B cell (primary cell): ENCODE data around the gene PPP2R2C. TPM values are rescaled to one million over a fixed set of nuclear protein-coding genes. Genes with fewer than 3 reads are reported as not detected.

Experiments used
- ATAC-seq: fragments of 200-7000 bp; cut with Tn5 transposase; one replicate; pipeline ENCODE4 v1.10.0; 2021; ENCODE audit warnings: low read depth, mild to moderate bottlenecking, moderate number of reproducible peaks, moderate library complexity
- CTCF ChIA-PET: fragments of 350-600 bp; sonication (Branson Sonifier 250); formaldehyde crosslinking; loops from one replicate; lab custom pipeline; 2021; ENCODE audit warnings: antibody characterized with exemption, inconsistent platforms; lab: Charles Lee
- POLR2A ChIA-PET: fragments of 350-600 bp; sonication (Branson Sonifier 250); formaldehyde crosslinking; loops from one replicate; lab custom pipeline; 2021; ENCODE audit warnings: antibody characterized with exemption; lab: Charles Lee
- DNase-seq: peaks from one replicate; pipeline ENCODE4 v3.0.0; 2013
- H2AFZ ChIP-seq: 2 replicates; pipeline ENCODE4 v1.6.1; 2012; ENCODE audit warnings: mild to moderate bottlenecking, low read depth, low read length; ENCODE audit not compliant: insufficient read depth, poor library complexity, severe bottlenecking
- H3K27ac ChIP-seq, 2 donors: 1 replicate in 1 of 2; 2 replicates in 1 of 2; pipeline ENCODE4 v1.5.1; 2012 to 2013; ENCODE audit warnings: low read length in 2 of 2, mild to moderate bottlenecking in 2 of 2, moderate library complexity in 1 of 2
- H3K27me3 ChIP-seq, 4 experiments: fragments of 200-600 bp in 1 of 4; sonication (generic) in 1 of 4; replicated peaks in 1 of 4; 1 replicate in 2 of 4; 2 replicates in 2 of 4; pipeline versions ENCODE4 v1.6.1 to v1.7.0; 2013 to 2016; ENCODE audit warnings: low read length in 3 of 4, mild to moderate bottlenecking in 2 of 4, mixed read lengths in 1 of 4, moderate library complexity in 1 of 4; ENCODE audit not compliant: insufficient read depth in 4 of 4, control insufficient read depth in 3 of 4; ENCODE audit errors: control extremely low read depth in 1 of 4
- H3K36me3 ChIP-seq, 2 experiments: replicated peaks in 1 of 2; 1 replicate in 1 of 2; 2 replicates in 1 of 2; pipeline versions ENCODE4 v1.6.1 to v1.7.1; 2013; ENCODE audit warnings: low read length in 1 of 2; ENCODE audit not compliant: insufficient read depth in 2 of 2, control insufficient read depth in 1 of 2; ENCODE audit errors: control extremely low read depth in 1 of 2, extremely low read depth in 1 of 2
- H3K4me1 ChIP-seq, 2 donors: fragments of 200-600 bp in 1 of 2; sonication (generic) in 1 of 2; 1 replicate in 1 of 2; 2 replicates in 1 of 2; pipeline versions ENCODE4 v1.5.1 to v1.6.1; 2013 to 2017; ENCODE audit warnings: low read length in 2 of 2; ENCODE audit not compliant: control insufficient read depth in 2 of 2, insufficient read depth in 2 of 2
- H3K4me2 ChIP-seq: replicated peaks from 2 replicates; pipeline ENCODE3; 2012; ENCODE audit warnings: mild to moderate bottlenecking, low read depth, low read length; ENCODE audit not compliant: poor library complexity, severe bottlenecking
- H3K4me3 ChIP-seq, 5 experiments: fragments of 200-600 bp in 1 of 5; sonication (generic) in 1 of 5; 1 replicate in 3 of 5; 2 replicates in 2 of 5; pipeline versions ENCODE4 v1.5.1 to v1.7.0; 2011 to 2016; ENCODE audit warnings: low read length in 4 of 5, mild to moderate bottlenecking in 4 of 5, low read depth in 2 of 5, control low read depth in 1 of 5, moderate library complexity in 1 of 5; ENCODE audit not compliant: insufficient read depth in 1 of 5; ENCODE audit errors: control extremely low read depth in 1 of 5, extremely low read depth in 1 of 5
- H3K79me2 ChIP-seq: fragments of 200-600 bp; sonication (generic); one replicate; pipeline ENCODE4 v1.6.0; 2016; ENCODE audit warnings: low read length; ENCODE audit not compliant: control insufficient read depth, insufficient read depth
- H3K9ac ChIP-seq: fragments of 200-600 bp; sonication (generic); 2 replicates; pipeline ENCODE4 v1.6.1; 2017; ENCODE audit warnings: mild to moderate bottlenecking, low read length, moderate library complexity
- H3K9me3 ChIP-seq, 3 donors: one replicate each; pipeline versions ENCODE4 v1.6.1 to v1.7.1; 2013; ENCODE audit warnings: low read length in 2 of 3; ENCODE audit not compliant: control insufficient read depth in 2 of 3, insufficient read depth in 1 of 3; ENCODE audit errors: control extremely low read depth in 1 of 3
- H4K20me1 ChIP-seq: 2 replicates; pipeline ENCODE4 v1.6.0; 2012; ENCODE audit warnings: mild to moderate bottlenecking, low read length; ENCODE audit not compliant: insufficient read depth, control insufficient read depth, poor library complexity, severe bottlenecking
- H3K27ac Mint-ChIP-seq: one replicate; pipeline ENCODE4 v1.8.0; 2021; ENCODE audit warnings: mixed read lengths
- H3K27me3 Mint-ChIP-seq: one replicate; pipeline ENCODE4 v1.8.0; 2021; ENCODE audit warnings: mixed read lengths
- H3K4me1 Mint-ChIP-seq: one replicate; pipeline ENCODE4 v1.8.0; 2021; ENCODE audit warnings: mixed read lengths
- H3K4me3 Mint-ChIP-seq: one replicate; pipeline ENCODE4 v1.8.0; 2021; ENCODE audit warnings: mixed read lengths
- H3K9me3 Mint-ChIP-seq: one replicate; pipeline ENCODE4 v1.8.0; 2022; ENCODE audit warnings: mixed read lengths; ENCODE audit not compliant: insufficient read depth
- EZH2 ChIP-seq: IDR thresholded peaks from 2 replicates; pipeline ENCODE4 v1.6.1; 2012; ENCODE audit warnings: borderline replicate concordance, low read depth, mild to moderate bottlenecking, moderate library complexity, low read length; ENCODE audit not compliant: insufficient read depth, poor library complexity, severe bottlenecking
- WGBS: methylation state at CpG from one replicate; pipeline ENCODE4 v1.1.5; 2013; ENCODE audit warnings: missing lambda C conversion rate; ENCODE audit not compliant: insufficient coverage; 5-methylcytosine and 5-hydroxymethylcytosine counted together
- intact Hi-C: fragments of 100-400 bp; cut with micrococcal nuclease; formaldehyde crosslinking; loops from one replicate; pipeline ENCODE4 v1.10.0; 2022
- polyA plus RNA-seq: library from polyadenylated mRNA; depleted of rRNA; stranded (reverse); fragments of >200 nt; gene quantifications from 2 replicates; pipeline ENCODE4 v1.2.3, GENCODE V29; 2012
- total RNA-seq, 2 donors: library from RNA; stranded (reverse); fragments of 120-200 nt in 1 of 2; gene quantifications; 1 replicate in 1 of 2; 2 replicates in 1 of 2; pipeline versions ENCODE4 v1.2.3 to v1.2.4, GENCODE V29; 2013 to 2022
- TF ChIP-seq, protein P1 (sequence below): fragments of 200-600 bp; IDR thresholded peaks from one replicate; pipeline ENCODE4 v1.8.0; 2022; ENCODE audit warnings: antibody characterized with exemption, mild to moderate bottlenecking

PPP2R2C gene
- total and polyA plus RNA-seq, 2 donors (not counting 1 experiment from before 2014, with no cell fraction given) = not detected

GRCh38 chr4:6367371-6367851 lies 105.0 kb downstream of the PPP2R2C start:
- Mint-ChIP-seq H3K27me3 (peaks cover 12% of the 10 kb centered on the region), H3K27ac (no peak overlapping the region), H3K4me1 (no peaks in the 10 kb centered on the region), H3K4me3 (no peak overlapping the region), H3K9me3 (no peaks in the 10 kb centered on the region)
- peaks cover 0 to 8% (median 0%) of the 10 kb centered on the region in 3 donors for H3K9me3 ChIP-seq
- ChIA-PET CTCF (no interaction called here), POLR2A (no interaction called here)
- no peak overlapping the region for H3K9ac ChIP-seq
- H3K4me1 ChIP-seq = no peaks in the 10 kb centered on the region
- no peaks in the 10 kb centered on the region for H4K20me1 ChIP-seq
- DNase-seq (no peak), ATAC-seq (no peak)
- H3K79me2 ChIP-seq = no peaks in the 10 kb centered on the region
- no peak overlapping the region for H3K4me3 ChIP-seq
- WGBS = 42% methylated on average over 8 of the region's 8 CpGs
- TF ChIP-seq, protein P1, sequence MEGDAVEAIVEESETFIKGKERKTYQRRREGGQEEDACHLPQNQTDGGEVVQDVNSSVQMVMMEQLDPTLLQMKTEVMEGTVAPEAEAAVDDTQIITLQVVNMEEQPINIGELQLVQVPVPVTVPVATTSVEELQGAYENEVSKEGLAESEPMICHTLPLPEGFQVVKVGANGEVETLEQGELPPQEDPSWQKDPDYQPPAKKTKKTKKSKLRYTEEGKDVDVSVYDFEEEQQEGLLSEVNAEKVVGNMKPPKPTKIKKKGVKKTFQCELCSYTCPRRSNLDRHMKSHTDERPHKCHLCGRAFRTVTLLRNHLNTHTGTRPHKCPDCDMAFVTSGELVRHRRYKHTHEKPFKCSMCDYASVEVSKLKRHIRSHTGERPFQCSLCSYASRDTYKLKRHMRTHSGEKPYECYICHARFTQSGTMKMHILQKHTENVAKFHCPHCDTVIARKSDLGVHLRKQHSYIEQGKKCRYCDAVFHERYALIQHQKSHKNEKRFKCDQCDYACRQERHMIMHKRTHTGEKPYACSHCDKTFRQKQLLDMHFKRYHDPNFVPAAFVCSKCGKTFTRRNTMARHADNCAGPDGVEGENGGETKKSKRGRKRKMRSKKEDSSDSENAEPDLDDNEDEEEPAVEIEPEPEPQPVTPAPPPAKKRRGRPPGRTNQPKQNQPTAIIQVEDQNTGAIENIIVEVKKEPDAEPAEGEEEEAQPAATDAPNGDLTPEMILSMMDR = no peak
- no peak for TF ChIP-seq EZH2
- H3K4me2 ChIP-seq = no peak overlapping the region
- no peak overlapping the region for H2AFZ ChIP-seq
- no peaks in the 10 kb centered on the region for H3K36me3 ChIP-seq
- intact Hi-C loops = no loop called here
- H3K27ac ChIP-seq = no peak overlapping the region
- H3K27me3 ChIP-seq = peaks cover 0 to 2% (median 0%) of the 10 kb centered on the region in 4 experiments

GRCh38 chr4:6366581-6366980 lies 105.8 kb downstream of the PPP2R2C start:
- H3K27ac Mint-ChIP-seq = no peak overlapping the region
- no peak overlapping the region for H3K4me3 Mint-ChIP-seq
- no peaks in the 10 kb centered on the region for H3K4me1 Mint-ChIP-seq
- Histone ChIP-seq H3K27me3 (peaks cover 0 to 2% (median 0%) of the 10 kb centered on the region in 4 experiments), H3K36me3 (no peaks in the 10 kb centered on the region), H3K27ac (no peak overlapping the region), H3K4me1 (no peaks in the 10 kb centered on the region), H3K4me3 (no peak overlapping the region), H3K9me3 (peaks cover 0 to 8% (median 0%) of the 10 kb centered on the region in 3 donors), H4K20me1 (no peaks in the 10 kb centered on the region), H3K4me2 (no peak overlapping the region), H3K9ac (no peak overlapping the region), H2AFZ (no peak overlapping the region), H3K79me2 (no peaks in the 10 kb centered on the region)
- DNase-seq = no peak
- ChIA-PET POLR2A (no interaction called here), CTCF (no interaction called here)
- H3K27me3 Mint-ChIP-seq = peaks cover 12% of the 10 kb centered on the region
- H3K9me3 Mint-ChIP-seq = no peaks in the 10 kb centered on the region
- TF ChIP-seq EZH2 = no peak
- TF ChIP-seq, protein P1 = no peak
- 86% methylated on average over 4 of the region's 5 CpGs for WGBS
- no peak for ATAC-seq
- intact Hi-C loops = no loop called here
